Esophagus muscularis mucosa (tissue), 4 donors: ENCODE results near the gene SNF8. TPM values are rescaled to one million over a fixed set of nuclear protein-coding genes. Genes with fewer than 3 reads are reported as not detected.

ENCODE experiments used
- DNase-seq: peaks from one replicate; pipeline ENCODE4 v3.0.0-alpha.2; 2017; ENCODE audit errors: extremely low spot score
- H3K27ac ChIP-seq, 4 donors: fragments of 200-600 bp; sonication (generic); replicated peaks in 1 of 4; 1 replicate in 3 of 4; 2 replicates in 1 of 4; pipeline ENCODE4 v1.5.1; 2016 to 2019; ENCODE audit warnings: mild to moderate bottlenecking in 1 of 4
- H3K27me3 ChIP-seq, 4 donors: fragments of 200-600 bp; sonication (generic); one replicate each; pipeline versions ENCODE4 v1.5.1 to v1.6.0; 2016 to 2019
- H3K36me3 ChIP-seq, 4 donors: fragments of 200-600 bp; sonication (generic); one replicate each; pipeline ENCODE4 v1.5.1; 2016 to 2019
- H3K4me1 ChIP-seq, 4 donors: fragments of 200-600 bp; sonication (generic); one replicate each; pipeline ENCODE4 v1.5.1; 2016 to 2019
- H3K4me3 ChIP-seq, 4 donors: fragments of 200-600 bp; sonication (generic); 1 replicate in 2 of 4; 2 replicates in 2 of 4; pipeline ENCODE4 v1.5.1; 2016 to 2019; ENCODE audit warnings: mild to moderate bottlenecking in 4 of 4, moderate library complexity in 1 of 4
- H3K9me3 ChIP-seq, 4 donors: fragments of 200-600 bp; sonication (generic); 1 replicate in 3 of 4; 2 replicates in 1 of 4; pipeline ENCODE4 v1.5.1; 2016 to 2019
- EP300 ChIP-seq: sonication (generic); formaldehyde crosslinking; IDR thresholded peaks from one replicate; pipeline ENCODE4 v1.6.1; 2017; ENCODE audit warnings: antibody characterized with exemption
- POLR2A ChIP-seq: fragments of 450-650 bp; IDR thresholded peaks from one replicate; pipeline ENCODE4 v1.6.1; 2017; ENCODE audit warnings: antibody characterized with exemption, moderate library complexity, mild to moderate bottlenecking, low read depth
- POLR2AphosphoS5 ChIP-seq, 2 donors: sonication (generic); formaldehyde crosslinking; IDR thresholded peaks; one replicate each; pipeline ENCODE4 v1.6.1; 2017; ENCODE audit warnings: antibody characterized with exemption in 2 of 2
- WGBS: methylation state at CpG from one replicate; pipeline ENCODE4 v1.1.5; 2018; 5-methylcytosine and 5-hydroxymethylcytosine counted together
- intact Hi-C: fragments of 100-400 bp; cut with DNase I; formaldehyde crosslinking; loops from one replicate; pipeline ENCODE4 v1.15.1; 2023
- total RNA-seq, 4 donors: library from RNA; depleted of rRNA; stranded (reverse); fragments of >200 nt; gene quantifications; one replicate each; pipeline versions ENCODE4 v1.1.0 to v1.2.1, GENCODE V29; 2016
- TF ChIP-seq, protein P1 (sequence below), 3 experiments: fragments of 200-600 bp in 2 of 3; fragments of 450-650 bp in 1 of 3; sonication (generic) in 2 of 3; IDR thresholded peaks; one replicate each; pipeline ENCODE4 v1.5.1; 2017 to 2019; ENCODE audit warnings: antibody characterized with exemption in 3 of 3, mild to moderate bottlenecking in 2 of 3, moderate library complexity in 1 of 3

Gene SNF8
- total RNA-seq, 4 donors from 2014 or later = 80.6 to 97.1 (median 92.3) TPM

DNA sequence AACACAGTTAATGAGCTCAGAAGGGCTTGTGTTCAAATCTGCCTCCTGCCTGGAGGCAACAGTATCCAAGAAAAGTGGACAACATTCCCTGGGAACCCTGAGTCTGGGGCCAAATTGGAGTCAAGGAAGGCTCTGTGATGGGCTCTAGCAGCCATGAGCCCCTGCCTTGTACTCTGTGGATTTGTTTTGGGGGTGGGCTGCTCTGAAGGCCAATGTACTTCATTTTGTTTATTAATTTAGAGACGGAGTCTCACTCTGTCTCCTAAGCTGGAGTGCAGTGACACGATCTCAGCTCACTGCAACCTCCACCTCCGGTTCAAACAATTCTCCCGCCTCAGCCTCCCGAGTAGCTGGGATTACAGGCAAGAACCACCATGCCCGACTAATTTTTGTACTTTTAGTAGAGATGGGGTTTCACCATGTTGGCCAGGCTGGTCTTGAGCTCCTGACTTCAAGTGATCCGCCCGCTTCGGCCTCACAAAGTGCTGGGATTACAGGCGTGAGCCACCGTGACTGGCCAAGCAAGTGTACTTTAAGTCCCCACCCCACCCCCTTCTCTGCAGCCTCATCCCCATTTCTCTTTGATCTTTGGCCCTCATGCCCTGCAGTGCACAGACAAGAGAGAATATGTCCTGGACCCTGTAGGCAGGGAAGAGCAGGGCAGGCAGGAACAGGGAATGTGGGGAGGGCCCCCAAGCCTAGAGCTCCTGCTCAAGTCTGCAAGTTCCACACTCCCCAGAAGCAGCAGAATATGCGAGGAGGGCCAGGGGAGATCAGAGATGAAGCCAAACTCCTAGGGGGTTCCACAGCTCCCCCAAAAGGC is 26.4 kb upstream of the SNF8 start:
- no peak for DNase-seq
- intact Hi-C loops = no loop called here
- Histone ChIP-seq H3K4me3 (no peak overlapping the region), H3K9me3 (no peaks in the 10 kb centered on the region), H3K27ac (no peak overlapping the region), H3K27me3 (peaks cover 0 to 93% (median 0%) of the 10 kb centered on the region in 4 donors), H3K4me1 (peaks cover 0 to 10% (median 9%) of the 10 kb centered on the region in 4 donors), H3K36me3 (no peaks in the 10 kb centered on the region)
- no peak for TF ChIP-seq EP300
- WGBS = 85% methylated on average over 12 of the region's 12 CpGs

DNA sequence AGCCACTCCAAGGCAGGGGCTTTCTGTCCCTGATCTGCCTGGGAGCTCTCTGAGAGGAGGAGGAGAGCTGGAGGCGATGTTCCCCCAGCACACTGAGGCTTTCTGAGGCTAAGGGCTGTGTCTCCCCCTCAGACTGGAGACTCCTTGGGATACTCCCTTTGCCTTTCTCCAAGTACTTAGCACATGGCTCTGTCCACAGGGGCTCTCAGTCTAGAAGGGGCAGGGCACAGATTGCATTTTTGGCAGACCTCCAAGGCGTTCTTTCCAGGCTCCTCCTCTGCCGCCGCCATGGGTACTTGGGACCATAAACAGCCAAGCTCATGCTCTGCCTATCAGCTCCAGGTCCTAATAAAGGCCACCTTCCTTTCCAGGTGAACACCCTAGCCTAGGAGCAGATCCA is 25.6 kb upstream of the SNF8 start:
- 54% methylated on average over 4 of the region's 4 CpGs for WGBS
- no peak for DNase-seq
- Histone ChIP-seq H3K27ac (no peak overlapping the region), H3K27me3 (peaks cover 0 to 90% (median 0%) of the 10 kb centered on the region in 4 donors), H3K4me3 (no peak overlapping the region), H3K4me1 (peaks cover 0 to 10% (median 9%) of the 10 kb centered on the region in 4 donors), H3K36me3 (no peaks in the 10 kb centered on the region), H3K9me3 (no peaks in the 10 kb centered on the region)
- intact Hi-C loops = no loop called here
- TF ChIP-seq POLR2AphosphoS5 (IDR thresholded peaks at IDR 0.05) = no peak
- TF ChIP-seq EP300 = no peak
- no peak for TF ChIP-seq POLR2A
- TF ChIP-seq, protein P1, sequence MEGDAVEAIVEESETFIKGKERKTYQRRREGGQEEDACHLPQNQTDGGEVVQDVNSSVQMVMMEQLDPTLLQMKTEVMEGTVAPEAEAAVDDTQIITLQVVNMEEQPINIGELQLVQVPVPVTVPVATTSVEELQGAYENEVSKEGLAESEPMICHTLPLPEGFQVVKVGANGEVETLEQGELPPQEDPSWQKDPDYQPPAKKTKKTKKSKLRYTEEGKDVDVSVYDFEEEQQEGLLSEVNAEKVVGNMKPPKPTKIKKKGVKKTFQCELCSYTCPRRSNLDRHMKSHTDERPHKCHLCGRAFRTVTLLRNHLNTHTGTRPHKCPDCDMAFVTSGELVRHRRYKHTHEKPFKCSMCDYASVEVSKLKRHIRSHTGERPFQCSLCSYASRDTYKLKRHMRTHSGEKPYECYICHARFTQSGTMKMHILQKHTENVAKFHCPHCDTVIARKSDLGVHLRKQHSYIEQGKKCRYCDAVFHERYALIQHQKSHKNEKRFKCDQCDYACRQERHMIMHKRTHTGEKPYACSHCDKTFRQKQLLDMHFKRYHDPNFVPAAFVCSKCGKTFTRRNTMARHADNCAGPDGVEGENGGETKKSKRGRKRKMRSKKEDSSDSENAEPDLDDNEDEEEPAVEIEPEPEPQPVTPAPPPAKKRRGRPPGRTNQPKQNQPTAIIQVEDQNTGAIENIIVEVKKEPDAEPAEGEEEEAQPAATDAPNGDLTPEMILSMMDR (IDR thresholded peaks at IDR 0.05) = no peak

GRCh38 chr17:48961516-48962233 is 17.0 kb upstream of the SNF8 start:
- intact Hi-C loops = no loop called here
- Histone ChIP-seq H3K27ac (no peak overlapping the region), H3K27me3 (peaks cover 0 to 78% (median 4%) of the 10 kb centered on the region in 4 donors), H3K9me3 (no peaks in the 10 kb centered on the region), H3K4me3 (no peak overlapping the region), H3K36me3 (no peaks in the 10 kb centered on the region), H3K4me1 (no peaks in the 10 kb centered on the region)
- TF ChIP-seq POLR2AphosphoS5 (IDR thresholded peaks at IDR 0.05) (no peak), EP300 (no peak), POLR2A (no peak)
- TF ChIP-seq, protein P1 (IDR thresholded peaks at IDR 0.05) = no peak
- DNase-seq = no peak
- WGBS = 33% methylated on average over 10 of the region's 10 CpGs

GRCh38 chr17:48960834-48961515 is 16.3 kb upstream of the SNF8 start:
- Histone ChIP-seq H3K4me1 (no peaks in the 10 kb centered on the region), H3K9me3 (no peaks in the 10 kb centered on the region), H3K4me3 (no peak overlapping the region), H3K27me3 (peaks cover 0 to 78% (median 4%) of the 10 kb centered on the region in 4 donors), H3K27ac (no peak overlapping the region), H3K36me3 (no peaks in the 10 kb centered on the region)
- WGBS = 28% methylated on average over 9 of the region's 11 CpGs
- intact Hi-C loops = no loop called here
- no peak for DNase-seq
- TF ChIP-seq, protein P1 (IDR thresholded peaks at IDR 0.05) = no peak
- no peak for TF ChIP-seq POLR2AphosphoS5 (IDR thresholded peaks at IDR 0.05)
- no peak for TF ChIP-seq POLR2A
- TF ChIP-seq EP300 = no peak

DNA sequence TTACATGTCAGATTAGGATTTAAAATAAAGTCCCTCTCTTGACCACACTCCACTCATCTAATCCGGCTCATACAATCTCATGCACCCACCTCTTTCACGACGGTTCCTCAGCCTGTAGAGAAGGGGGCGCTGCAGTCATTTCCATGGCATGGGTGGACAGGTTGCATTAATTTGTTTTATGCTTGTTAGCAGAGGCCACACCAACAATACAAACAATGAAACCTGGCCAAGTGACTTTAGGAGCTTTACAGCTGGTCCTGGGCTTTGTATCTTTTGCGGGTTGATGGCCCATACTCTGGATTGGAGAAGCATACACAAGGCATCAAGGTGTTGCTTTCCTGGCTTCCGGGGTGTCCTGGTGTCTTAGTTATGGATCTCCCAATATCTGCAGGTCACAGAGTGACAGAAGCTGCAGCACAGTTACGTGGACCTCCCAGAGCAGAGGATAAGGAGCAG is 9.7 kb upstream of the SNF8 start:
- Histone ChIP-seq H3K4me3 (no peak overlapping the region), H3K4me1 (no peaks in the 10 kb centered on the region), H3K27ac (no peak overlapping the region), H3K27me3 (peaks cover 0 to 77% (median 9%) of the 10 kb centered on the region in 4 donors), H3K36me3 (no peaks in the 10 kb centered on the region), H3K9me3 (no peaks in the 10 kb centered on the region)
- no peak for TF ChIP-seq POLR2A
- TF ChIP-seq POLR2AphosphoS5 (IDR thresholded peaks at IDR 0.05) = no peak
- TF ChIP-seq, protein P1 (IDR thresholded peaks at IDR 0.05) = no peak
- TF ChIP-seq EP300 = no peak
- intact Hi-C loops = no loop called here
- no peak for DNase-seq
- 43% methylated on average over 7 of the region's 7 CpGs for WGBS
